Ishikawa (cell line): ENCODE measurements around the gene ARMC7.

Experiments used
- CEBPB ChIP-seq: IDR thresholded peaks from 2 replicates; pipeline ENCODE4 v1.6.1; 2012
- CREB1 ChIP-seq: IDR thresholded peaks from 2 replicates; pipeline ENCODE4 v1.6.1; 2012; ENCODE audit warnings: low read depth
- EGR1 ChIP-seq: IDR thresholded peaks from 2 replicates; pipeline ENCODE4 v1.6.1; 2012
- EP300 ChIP-seq: IDR thresholded peaks from 2 replicates; pipeline ENCODE4 v1.6.1; 2012; ENCODE audit warnings: borderline replicate concordance
- FOXM1 ChIP-seq: IDR thresholded peaks from 2 replicates; pipeline ENCODE4 v1.6.1; 2012; ENCODE audit warnings: low read depth, borderline replicate concordance
- MAX ChIP-seq: IDR thresholded peaks from 2 replicates; pipeline ENCODE4 v1.6.1; 2012
- NFIC ChIP-seq: IDR thresholded peaks from 2 replicates; pipeline ENCODE4 v1.6.1; 2012
- RAD21 ChIP-seq: IDR thresholded peaks from 2 replicates; pipeline ENCODE4 v1.6.1; 2012; ENCODE audit warnings: low read depth
- REST ChIP-seq: IDR thresholded peaks from 2 replicates; pipeline ENCODE4 v1.6.1; 2012; ENCODE audit warnings: low read depth, mild to moderate bottlenecking
- TAF1 ChIP-seq: IDR thresholded peaks from 2 replicates; pipeline ENCODE4 v1.6.1; 2012; ENCODE audit warnings: low read depth, mild to moderate bottlenecking
- TCF12 ChIP-seq: IDR thresholded peaks from 2 replicates; pipeline ENCODE4 v1.6.1; 2012; ENCODE audit warnings: low read depth
- TEAD4 ChIP-seq: IDR thresholded peaks from 2 replicates; pipeline ENCODE4 v1.6.1; 2012
- USF1 ChIP-seq: IDR thresholded peaks from 2 replicates; pipeline ENCODE4 v1.6.1; 2012
- YY1 ChIP-seq: IDR thresholded peaks from 2 replicates; pipeline ENCODE4 v1.6.1; 2012; ENCODE audit warnings: low read depth
- ZBTB7A ChIP-seq: IDR thresholded peaks from 2 replicates; pipeline ENCODE4 v1.6.1; 2012; ENCODE audit warnings: low read depth

The ARMC7 gene

GRCh38 chr17:75113798-75114551, 4.2 kb downstream of the ARMC7 start:
- TF ChIP-seq RAD21 (peak; percentile 95), REST (no peak)

- TF ChIP-seq TEAD4: no peak
- no peak for TF ChIP-seq REST
- no peak for TF ChIP-seq TCF12
- no peak for TF ChIP-seq EP300
- TF ChIP-seq NFIC: no peak
- TF ChIP-seq RAD21: no peak
- no peak for TF ChIP-seq TAF1
- TF ChIP-seq CREB1: no peak
- TF ChIP-seq EGR1: no peak
- TF ChIP-seq CEBPB: no peak
- no peak for TF ChIP-seq FOXM1
- TF ChIP-seq USF1: no peak
- no peak for TF ChIP-seq ZBTB7A
- no peak for TF ChIP-seq MAX
- no peak for TF ChIP-seq YY1
Measured at GRCh38 chr17:75114552-75115314, 5.0 kb downstream of the ARMC7 start.

- TF ChIP-seq MAX: no peak
- no peak for TF ChIP-seq TCF12
- TF ChIP-seq TEAD4: no peak
- TF ChIP-seq YY1: no peak
- TF ChIP-seq USF1: no peak
- TF ChIP-seq EP300: no peak
- no peak for TF ChIP-seq CEBPB
- TF ChIP-seq EGR1: no peak
- no peak for TF ChIP-seq FOXM1
- TF ChIP-seq ZBTB7A: no peak
- no peak for TF ChIP-seq CREB1
- TF ChIP-seq NFIC: no peak
- TF ChIP-seq REST: no peak
- no peak for TF ChIP-seq TAF1
- TF ChIP-seq RAD21: no peak
Measured at GRCh38 chr17:75115555-75115954, 5.8 kb downstream of the ARMC7 start.

GRCh38 chr17:75116737-75117136, 7.0 kb downstream of the ARMC7 start:
- no peak for TF ChIP-seq CEBPB
- TF ChIP-seq NFIC: no peak
- no peak for TF ChIP-seq MAX
- no peak for TF ChIP-seq TCF12
